Activated CD8-positive, alpha-beta memory T cell treated with anti-CD3 and anti-CD28 coated beads, Interleukin-2, amount 50 U/mL, for 24 hours (primary cell): ENCODE measurements around the gene SRGAP1.

Experiments used
- DNase-seq: peaks from one replicate; pipeline ENCODE4 v3.0.0-alpha.2; 2020; ENCODE audit errors: extremely low read depth

SRGAP1 gene

DNA sequence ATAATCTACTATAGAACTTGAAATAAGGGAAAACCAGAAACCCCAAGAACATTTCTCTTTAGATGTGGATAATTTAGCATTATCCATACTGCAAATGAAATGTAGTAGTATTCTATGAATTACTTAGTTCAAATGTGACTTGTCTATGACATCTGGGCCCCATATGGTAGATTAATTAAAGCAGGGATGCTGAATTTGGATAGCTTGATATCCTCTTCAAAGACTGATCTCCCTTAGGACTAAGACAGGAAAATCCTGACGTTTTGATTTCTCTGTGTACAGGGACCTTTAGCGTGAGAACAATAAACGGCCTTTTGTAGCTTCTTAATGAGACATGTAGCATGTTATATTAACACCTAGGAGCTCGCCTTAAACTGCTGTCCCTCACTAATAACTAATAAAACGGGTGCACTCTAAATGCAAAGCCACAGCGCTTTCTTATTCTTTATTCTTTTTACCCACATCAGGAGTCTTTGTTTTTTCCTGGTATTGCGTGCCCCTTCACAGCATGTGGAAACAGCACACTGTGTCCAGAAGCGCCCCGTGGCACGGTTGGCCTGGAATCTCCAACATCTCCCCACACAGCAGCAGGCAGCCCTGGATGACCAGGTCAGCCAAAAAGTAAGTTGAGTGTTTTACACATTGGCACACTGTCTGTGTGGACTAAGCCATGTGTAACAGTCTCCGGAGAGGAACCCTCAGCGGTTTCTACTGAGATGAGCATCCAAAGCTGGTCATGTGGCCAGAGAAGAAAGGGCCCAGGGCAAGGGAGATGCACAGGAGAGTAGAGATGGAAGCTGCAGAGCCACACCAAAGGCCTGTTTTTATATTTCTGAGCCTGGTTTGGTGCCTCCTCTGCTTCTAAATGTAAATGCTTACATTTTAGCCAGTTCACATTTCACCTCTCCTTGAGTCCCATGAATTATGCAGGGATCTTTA, 93.1 kb downstream of the SRGAP1 start:
- no peak for DNase-seq

DNA sequence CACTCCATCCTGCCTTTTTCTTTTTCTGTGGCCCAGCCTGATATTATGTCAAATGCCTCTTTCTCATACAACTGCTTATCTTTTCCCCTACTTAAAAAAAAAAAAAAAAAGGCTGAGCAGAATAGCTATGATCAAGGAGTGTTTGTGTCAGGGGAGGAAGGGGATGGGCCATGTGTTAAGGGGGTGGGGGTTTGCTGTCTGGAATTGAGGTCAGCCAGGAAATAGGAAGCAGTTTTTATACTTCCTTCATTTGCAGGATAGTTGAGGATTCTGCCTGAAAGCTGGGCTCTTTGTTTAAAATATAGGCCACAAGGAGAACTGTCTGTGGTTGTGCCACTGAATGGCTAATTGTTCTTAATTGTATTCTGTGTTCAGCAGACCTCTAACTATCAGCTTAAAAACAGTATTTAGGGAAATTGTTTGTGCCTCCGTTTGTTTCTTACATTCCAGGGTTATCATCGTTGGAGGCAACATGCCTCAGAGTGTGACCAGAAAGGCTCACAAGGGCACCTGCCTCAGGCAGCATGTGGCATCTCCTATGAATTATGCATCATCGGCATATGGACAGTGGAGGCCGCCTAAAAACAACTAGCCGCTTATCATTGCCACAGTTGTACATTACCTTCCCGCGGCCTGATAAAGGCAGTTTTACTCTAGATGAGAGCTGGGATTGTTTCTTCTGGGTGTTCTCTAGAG, 96.0 kb downstream of the SRGAP1 start:
- no peak for DNase-seq

DNA sequence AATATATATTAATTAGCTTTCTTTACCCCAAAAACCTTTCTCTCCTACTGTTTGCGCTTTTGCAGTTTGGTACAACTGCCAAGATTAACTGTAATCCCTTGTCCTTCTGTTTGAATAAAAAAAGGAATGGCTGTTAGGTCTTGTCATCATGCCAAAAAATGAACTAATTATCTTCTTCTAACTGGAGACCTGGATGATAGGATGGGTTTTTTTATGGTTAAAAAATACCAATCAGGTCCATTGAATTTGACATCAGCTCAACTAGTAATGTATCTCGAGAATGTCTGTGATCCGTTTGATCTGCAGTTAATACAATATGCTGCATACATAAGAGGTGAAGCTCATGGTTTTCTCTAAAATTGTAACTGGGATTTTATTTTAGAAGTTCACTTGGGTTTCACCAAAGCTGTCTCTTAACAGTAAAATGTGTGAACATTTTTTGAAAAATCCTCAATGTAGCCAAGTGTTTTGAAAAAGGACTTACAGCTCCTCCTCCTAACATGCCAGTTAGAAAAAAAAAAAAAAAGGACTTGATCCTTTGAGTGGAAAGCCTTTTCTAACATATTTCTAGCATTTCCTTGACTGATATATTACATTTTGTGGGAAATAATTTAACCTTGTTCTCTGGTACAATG, 96.8 kb downstream of the SRGAP1 start:
- no peak for DNase-seq

DNA sequence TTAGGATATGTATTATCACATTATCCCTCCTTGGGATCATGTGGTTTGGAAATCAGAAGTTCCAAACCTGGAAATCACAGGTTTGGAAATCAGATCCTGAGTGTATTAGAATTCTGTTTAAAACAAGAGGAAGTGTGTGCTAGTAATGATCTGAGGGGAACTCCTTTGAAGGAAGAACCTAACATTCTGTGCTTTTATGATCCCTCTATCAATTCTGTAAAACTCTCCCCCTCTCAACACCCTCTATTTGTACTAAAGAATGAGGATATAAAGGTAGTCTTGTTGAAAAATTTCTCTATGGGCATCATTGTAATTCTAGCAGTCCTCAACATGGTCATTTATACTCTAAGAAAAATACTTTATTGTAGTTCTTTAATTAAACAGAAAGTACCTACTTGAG, 97.4 kb downstream of the SRGAP1 start:
- no peak for DNase-seq

DNA sequence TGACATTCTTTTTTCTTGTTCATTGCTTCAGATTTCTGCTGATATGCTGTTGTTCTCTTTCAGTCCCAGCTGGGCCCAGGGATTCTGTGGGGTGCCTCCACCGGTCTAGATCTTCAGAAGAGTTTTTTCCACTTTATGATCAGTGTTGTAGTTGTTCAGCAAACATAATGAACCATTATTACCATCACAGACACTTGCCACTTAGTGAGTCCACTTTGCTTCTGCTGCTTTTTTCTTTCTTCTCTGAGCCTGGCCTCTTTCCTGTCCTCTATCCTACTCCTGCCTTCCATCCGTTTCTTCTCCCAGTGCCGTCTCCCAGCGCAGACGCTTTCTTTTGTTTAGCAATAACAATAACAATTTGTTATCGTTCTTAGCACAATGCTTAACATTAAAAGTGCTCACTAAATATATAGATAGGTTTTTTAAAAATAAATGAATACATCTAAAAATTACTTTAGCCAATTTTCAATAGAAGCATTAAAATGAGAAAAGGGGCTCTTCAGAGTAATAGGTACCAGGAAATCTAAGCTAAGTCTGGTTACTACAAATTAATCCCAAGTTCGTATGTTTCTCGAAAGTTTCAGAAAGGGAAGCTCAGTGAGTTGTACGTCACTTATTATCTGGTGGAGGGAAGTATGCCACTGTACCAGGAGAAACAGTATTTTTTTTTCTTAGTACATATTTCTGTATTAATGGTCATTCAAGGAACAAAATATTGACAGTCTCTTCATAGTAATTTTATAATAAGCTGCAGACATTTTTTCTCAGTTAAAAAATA, 98.2 kb downstream of the SRGAP1 start:
- DNase-seq = no peak

DNA sequence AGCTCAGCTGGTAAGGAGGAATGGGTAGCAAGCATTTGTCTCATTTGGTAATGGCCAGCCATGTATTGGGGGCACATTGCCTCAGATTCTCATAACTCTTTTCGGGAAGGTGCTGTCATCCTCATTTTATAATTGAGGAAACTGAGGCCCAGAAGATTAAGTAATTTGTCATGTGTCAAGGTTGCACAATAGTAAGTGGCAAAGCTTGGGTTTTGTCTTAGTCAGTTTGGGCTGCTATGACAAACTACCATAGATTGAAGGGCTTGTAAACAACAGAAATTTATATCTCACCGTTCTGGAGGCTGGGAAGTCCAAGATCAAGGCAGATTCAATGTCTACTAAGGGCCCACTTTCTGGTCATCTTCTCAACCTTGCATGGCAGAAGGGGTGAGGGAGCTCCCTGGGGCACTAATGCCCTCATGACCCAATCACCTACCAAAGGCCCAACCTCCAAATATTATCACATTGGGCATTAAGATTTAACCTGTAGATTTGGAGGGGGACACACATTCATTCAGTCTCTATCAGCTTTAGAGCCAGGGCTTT, 99.6 kb downstream of the SRGAP1 start:
- no peak for DNase-seq

DNA sequence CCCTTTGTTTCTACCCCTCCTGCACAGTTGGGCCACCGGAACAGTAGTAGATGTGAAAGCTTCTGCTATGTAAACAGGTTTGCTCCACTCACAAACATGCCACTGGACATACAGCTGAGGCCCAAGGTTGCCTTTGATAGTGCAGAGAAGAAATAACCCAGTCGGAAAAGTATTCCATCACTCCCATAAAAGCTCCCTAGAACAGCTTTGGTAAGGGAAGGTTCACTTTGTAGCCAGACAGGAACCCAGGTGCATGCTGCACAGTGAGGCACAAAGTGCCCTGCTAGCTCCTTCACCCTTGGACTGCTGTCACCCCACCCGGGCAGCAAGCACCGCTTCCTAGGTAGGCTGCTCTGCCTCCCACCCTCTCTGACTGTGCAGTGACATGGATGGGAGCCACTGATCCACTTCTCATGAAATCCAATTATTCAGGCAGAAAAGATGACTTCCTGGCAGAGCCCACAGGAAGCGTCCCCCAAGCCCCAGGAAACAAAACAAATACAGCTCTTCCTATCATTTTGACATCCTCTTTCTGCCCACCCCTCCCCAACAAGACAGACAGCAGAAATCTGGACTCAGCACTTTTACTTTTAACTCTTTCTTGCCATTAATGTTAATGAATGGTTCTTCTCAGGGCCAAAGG, 100.2 kb downstream of the SRGAP1 start:
- DNase-seq = no peak

DNA sequence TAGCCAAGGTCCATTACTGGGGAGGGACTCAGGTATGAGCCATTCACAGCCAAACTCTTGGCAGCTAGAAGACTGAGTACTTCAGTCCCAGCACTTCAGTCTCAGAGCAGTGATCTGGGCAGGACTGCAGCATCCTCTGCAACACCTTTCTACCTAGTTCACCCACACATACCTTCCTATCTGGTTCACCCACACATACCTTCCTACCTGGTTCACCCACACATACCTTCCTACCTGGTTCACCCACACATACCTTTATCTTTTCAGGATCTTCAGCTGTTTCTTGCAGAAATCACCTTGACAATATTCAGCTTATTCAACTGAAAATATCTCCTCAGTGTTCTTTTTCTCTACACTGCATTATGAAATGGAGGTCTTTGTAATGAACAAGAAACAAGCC, 101.3 kb downstream of the SRGAP1 start:
- DNase-seq = no peak

DNA sequence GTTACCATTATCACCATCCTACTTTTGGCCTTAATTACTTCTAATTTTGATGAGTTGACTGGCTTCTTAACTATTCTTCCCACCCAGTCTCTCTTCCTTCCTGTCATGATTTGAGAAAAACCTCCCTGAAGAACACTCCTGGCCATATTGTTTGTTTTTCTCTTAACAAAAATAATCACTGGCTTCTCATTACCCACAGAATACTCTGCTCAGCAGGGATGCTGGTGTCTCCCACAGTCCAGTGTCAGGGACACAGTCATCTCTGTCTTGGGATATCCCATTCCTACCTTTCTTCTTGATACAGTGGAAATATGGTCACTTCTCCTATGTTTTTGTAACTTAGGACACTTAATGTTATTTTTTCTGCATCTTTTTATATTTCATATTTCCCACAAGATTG, 103.7 kb downstream of the SRGAP1 start:
- DNase-seq = no peak

DNA sequence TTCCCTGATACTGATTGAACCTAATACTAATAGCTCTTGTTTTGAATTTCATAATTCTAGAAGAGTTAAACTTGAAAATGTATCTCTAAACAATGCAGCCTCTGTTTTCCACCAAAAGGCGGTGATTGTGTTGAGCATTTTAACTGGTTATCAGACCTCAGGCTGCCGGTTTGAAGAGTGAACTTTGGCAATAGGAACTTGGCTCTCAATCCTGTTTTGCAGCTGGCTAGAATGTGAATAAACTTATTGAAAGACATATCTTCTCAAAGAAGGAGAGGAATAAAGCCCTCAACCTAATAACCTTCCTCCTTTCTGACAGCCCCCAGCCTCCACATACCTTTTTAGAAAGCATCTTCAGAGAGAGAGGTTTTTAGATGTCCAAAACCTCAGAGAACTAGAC, 105.4 kb downstream of the SRGAP1 start:
- DNase-seq = no peak

DNA sequence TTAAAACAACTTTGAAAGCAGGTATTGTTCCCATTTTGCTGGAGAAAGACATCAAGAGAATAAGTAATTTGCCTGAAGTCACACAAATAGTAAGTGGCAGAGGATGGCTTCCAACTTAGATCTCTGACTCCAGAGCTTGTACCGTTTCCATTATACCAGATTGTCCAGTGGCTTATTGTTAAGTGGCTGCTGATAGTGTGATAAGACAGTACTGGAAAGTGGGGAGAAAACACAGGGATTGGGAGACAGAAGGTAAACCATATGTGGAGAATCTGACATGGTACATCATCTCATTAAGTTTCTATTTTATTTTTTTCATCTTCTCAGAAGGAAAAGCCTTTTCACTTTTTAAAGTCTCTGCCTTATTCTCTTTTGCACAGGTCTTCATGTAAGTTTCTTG, 108.5 kb downstream of the SRGAP1 start:
- DNase-seq = no peak

DNA sequence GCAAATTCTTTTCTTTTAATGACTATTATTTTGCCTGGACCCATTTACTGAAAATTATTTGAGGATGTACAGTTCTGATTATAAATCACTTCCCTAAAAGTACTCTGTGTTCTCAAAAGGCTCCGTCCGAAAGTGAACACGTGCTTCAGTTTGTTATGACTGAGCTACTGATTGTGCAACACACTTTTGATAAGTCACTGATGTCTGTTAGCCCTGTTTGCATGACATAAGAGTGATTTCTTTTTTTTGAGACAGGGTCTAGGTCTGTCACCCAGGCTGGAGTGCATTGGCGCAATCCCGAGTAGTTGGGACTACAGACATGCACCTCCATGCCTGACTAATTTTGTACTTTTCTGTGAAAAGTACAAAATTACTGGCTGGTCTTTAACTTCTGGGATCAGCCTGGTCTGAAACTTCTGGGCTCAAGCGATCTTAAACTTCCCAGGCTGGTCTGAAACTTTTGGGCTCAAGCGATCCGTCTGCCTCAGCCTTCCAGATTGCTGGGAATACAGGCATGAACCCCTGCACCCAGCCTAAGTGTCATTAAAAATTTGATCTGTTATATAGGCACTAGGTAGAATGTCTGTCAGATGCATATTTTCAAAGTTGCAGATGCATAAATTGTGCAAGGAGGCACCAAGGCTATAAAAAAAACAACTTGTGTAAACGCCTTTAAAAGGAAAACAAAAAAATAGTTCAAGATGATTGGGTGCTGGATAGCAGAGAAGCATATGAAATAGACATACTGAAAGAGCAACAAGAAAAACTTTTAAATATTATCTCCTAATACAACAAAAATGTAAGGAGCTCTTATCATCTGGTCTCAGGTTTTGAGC, 111.5 kb downstream of the SRGAP1 start:
- DNase-seq = no peak

DNA sequence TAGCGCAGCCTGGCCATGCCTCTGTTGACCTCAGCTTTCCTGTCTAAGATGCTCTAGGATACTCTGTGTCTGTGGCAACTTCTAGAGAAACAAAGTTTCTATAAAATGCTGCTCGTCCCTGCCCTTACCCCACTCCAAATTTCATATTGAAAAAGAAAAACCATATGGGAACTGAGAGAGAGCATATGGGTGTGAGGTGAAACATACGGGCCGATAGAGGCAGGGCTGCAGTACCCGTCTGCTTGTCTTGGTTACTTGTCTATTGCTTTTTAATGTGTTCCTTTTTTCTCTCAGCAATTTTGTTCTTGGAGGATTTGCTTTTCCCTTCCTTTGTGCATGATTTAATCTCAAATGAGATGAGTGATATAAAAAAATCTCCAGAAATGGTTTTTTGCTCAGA, 113.0 kb downstream of the SRGAP1 start:
- no peak for DNase-seq

DNA sequence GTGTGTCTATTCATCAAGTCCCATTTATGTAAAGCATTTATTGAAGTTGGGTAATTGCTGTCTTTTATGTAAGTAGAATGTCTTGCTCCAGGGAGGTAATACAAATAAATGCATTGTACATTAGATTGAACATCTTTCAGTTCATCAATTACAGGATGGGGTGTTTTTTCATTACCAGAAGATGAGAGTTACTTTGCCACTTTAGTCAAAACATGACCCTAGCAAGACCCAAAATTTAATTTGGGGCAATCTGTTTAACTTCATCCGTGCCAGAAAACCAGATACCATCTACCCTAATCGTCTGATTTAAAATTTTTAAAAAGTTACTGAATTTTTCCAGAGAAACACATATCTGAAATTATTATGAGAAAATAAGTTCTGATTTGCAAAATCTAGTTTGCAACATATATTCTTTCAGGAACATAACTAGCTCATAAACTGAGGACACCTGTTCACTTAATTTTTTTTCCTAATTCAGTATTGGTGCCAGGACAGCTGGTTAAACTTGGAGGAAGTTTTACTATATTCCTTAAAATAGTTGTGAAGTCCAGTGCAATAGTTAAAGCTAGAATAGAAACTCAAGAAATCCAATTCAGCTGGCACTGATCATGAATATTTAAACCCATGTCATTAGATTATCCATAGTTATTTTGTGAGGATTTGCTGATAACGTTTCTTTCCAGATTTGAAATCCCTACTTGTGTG, 114.5 kb downstream of the SRGAP1 start:
- no peak for DNase-seq

DNA sequence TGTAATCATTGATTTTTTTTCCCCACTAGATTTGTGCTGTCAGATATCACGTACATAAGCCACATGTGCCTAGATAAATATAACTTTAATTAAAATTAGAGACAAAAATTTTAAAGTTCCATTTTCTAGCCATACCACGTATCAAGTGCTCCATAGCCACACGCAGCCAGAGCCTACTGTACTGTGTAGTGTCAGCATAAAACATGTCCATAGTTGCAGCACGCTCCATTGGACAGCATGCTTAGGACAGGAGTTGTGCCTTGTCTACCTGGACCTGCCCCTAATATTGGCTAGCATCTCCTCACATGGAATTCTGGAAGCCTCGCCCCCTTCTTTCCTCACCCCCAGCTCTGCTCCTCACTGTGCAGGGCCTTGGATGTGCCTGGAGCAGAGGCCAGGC, 116.5 kb downstream of the SRGAP1 start:
- no peak for DNase-seq

DNA sequence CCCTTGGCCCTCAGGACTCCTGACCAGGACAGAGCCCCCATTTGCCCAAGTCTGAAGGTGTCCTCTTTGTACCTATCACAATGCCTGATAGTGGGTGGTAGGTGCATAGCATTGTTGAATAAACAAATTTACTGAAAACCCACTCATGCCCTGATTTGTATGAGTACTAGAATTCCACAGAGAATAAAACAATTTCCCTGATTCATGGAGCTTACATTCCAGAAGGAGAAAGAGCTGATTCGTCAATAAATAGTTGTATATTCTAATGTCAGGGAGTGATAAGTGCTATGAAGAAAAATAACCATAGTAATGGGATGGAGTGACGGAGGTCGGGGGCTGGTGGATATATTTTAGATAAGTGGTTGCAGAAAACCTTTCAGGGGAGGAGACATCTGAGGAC, 117.0 kb downstream of the SRGAP1 start:
- DNase-seq = no peak

DNA sequence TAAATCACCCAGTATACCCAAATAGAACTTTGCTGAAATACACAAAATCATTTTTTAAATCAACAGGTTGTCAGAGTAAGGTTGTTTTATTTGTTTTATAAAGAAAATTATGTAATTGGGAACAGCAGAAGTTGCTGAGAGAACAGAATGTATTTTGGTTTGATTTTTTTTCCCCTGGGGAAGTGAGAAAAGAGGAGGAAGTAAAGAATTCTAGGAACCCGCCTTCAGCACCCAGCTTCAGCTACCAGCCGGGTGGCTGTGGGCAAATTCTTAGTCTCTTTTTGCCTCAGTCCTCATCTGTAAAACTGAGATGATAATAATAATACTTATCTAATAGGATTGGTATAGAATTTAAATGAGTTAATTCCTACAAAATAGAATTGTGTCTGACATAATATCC, 119.4 kb downstream of the SRGAP1 start:
- no peak for DNase-seq

DNA sequence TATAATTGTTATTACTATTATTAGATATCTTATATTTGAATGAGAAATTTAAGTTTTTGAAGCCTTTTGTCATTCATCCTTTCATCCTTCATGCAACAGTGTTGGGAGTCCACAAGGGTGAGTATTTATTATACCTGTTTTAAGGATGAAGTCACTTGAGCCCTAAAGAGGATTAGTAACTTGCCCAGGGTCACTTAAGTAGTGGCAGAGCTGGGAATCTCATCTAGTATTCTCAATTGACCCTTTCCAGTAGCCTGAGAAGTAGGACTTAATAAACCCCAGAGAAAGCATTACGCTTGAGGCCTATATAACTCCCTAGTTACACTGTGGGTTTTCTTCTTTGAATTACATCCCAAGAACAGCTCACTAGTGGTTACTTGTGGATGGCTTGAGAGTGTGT, 119.8 kb downstream of the SRGAP1 start:
- DNase-seq = no peak

DNA sequence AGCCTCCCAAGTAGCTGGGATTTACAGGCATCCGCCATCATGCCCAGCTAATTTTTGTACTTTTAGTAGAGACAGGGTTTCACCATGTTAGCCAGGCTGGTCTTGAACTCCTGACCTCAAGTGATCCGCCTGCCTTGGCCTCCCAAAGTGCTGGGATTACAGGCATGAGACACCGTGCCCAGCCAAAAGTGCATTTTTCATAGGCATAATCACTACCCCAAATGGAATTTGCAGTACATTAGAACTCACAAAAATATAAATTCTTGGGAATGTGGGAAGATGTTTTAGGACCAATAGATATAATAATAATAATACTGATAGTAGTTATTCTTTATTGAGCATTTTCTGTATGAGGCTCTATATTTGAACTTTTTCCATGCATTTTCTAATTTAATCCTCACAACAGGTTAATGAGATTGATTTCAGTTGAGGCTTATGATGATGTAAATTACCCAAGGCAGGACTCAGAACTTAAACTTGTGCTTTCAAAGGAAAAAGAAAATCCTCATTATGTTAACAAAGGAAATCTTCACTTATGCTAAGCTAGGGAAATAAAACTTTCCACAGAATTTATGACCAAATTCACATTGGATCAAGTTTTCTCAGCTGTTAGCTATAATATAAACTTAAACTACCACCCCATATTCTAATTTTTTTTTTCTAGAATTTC, 121.6 kb downstream of the SRGAP1 start:
- no peak for DNase-seq
